Measurements from ENCODE around the gene HOXA1.

HOXA1 gene

GRCh38 chr7:27115221-27116026, 19.6 kb upstream of the HOXA1 start:
- no peaks in the 10 kb centered on the region for H4K20me1 ChIP-seq (ENCODE audit: insufficient read depth, low read length)
- no peaks in the 10 kb centered on the region for H3K79me2 ChIP-seq (ENCODE audit: insufficient read depth, low read length)
- H3K36me3 ChIP-seq (ENCODE audit: insufficient read depth, low read length): no peaks in the 10 kb centered on the region
- no peak overlapping the region for H3K4me3 ChIP-seq (ENCODE audit: low read depth, low read length, poor library complexity, severe bottlenecking)
- H3K9me2 ChIP-seq (ENCODE audit: low read depth, low read length): no peaks in the 10 kb centered on the region
- no peaks in the 10 kb centered on the region for H3K9me3 ChIP-seq (ENCODE audit: low read length)
- no peak overlapping the region for H3K4me2 ChIP-seq (ENCODE audit: low read length)
- H3K9ac ChIP-seq (ENCODE audit: low read length): no peak overlapping the region
- H3K27ac ChIP-seq (ENCODE audit: low read depth, low read length, poor library complexity, severe bottlenecking): no peak overlapping the region
- no peaks in the 10 kb centered on the region for H3K27me3 ChIP-seq (ENCODE audit: insufficient read depth, low read length)
- no peak for TF ChIP-seq CTCF (IDR thresholded peaks at IDR 0.05; ENCODE audit: low read length)
- TF ChIP-seq EZH2 (IDR thresholded peaks at IDR 0.05; ENCODE audit: borderline replicate concordance, low read length): no peak
- H3K4me1 ChIP-seq (ENCODE audit: insufficient read depth, low read length, severe bottlenecking): no peaks in the 10 kb centered on the region
- H3F3A ChIP-seq (ENCODE audit: insufficient read depth, low read length): no peaks in the 10 kb centered on the region
- no peak overlapping the region for H2AFZ ChIP-seq (ENCODE audit: low read length)

- Histone ChIP-seq H3K27ac (ENCODE audit: low read depth, low read length, poor library complexity, severe bottlenecking) (no peak overlapping the region), H2AFZ (ENCODE audit: low read length) (no peak overlapping the region), H3K4me2 (ENCODE audit: low read length) (no peak overlapping the region), H3K4me3 (ENCODE audit: low read depth, low read length, poor library complexity, severe bottlenecking) (no peak overlapping the region), H3K4me1 (ENCODE audit: insufficient read depth, low read length, severe bottlenecking) (no peaks in the 10 kb centered on the region), H3K9me2 (ENCODE audit: low read depth, low read length) (no peaks in the 10 kb centered on the region), H3K9me3 (ENCODE audit: low read length) (no peaks in the 10 kb centered on the region), H3K9ac (ENCODE audit: low read length) (no peak overlapping the region), H3K79me2 (ENCODE audit: insufficient read depth, low read length) (no peaks in the 10 kb centered on the region), H3F3A (ENCODE audit: insufficient read depth, low read length) (no peaks in the 10 kb centered on the region), H4K20me1 (ENCODE audit: insufficient read depth, low read length) (no peaks in the 10 kb centered on the region), H3K36me3 (ENCODE audit: insufficient read depth, low read length) (no peaks in the 10 kb centered on the region), H3K27me3 (ENCODE audit: insufficient read depth, low read length) (no peaks in the 10 kb centered on the region)
- TF ChIP-seq EZH2 (IDR thresholded peaks at IDR 0.05; ENCODE audit: borderline replicate concordance, low read length): no peak
- TF ChIP-seq CTCF (IDR thresholded peaks at IDR 0.05; ENCODE audit: low read length): no peak
These were observed 19.1 kb upstream of the HOXA1 start for GRCh38 chr7:27114881-27115220.

GRCh38 chr7:27113991-27114769, 18.4 kb upstream of the HOXA1 start:
- no peak overlapping the region for H3K4me3 ChIP-seq (ENCODE audit: low read depth, low read length, poor library complexity, severe bottlenecking)

More at GRCh38 chr7:27113991-27114769, 18.4 kb upstream of the HOXA1 start:
- no peaks in the 10 kb centered on the region for H3K9me2 ChIP-seq (ENCODE audit: low read depth, low read length)
- H3K27ac ChIP-seq (ENCODE audit: low read depth, low read length, poor library complexity, severe bottlenecking): no peak overlapping the region
- H3K36me3 ChIP-seq (ENCODE audit: insufficient read depth, low read length): no peaks in the 10 kb centered on the region
- H4K20me1 ChIP-seq (ENCODE audit: insufficient read depth, low read length): no peaks in the 10 kb centered on the region
- no peak overlapping the region for H3K9ac ChIP-seq (ENCODE audit: low read length)
- H3F3A ChIP-seq (ENCODE audit: insufficient read depth, low read length): no peaks in the 10 kb centered on the region
- H3K27me3 ChIP-seq (ENCODE audit: insufficient read depth, low read length): no peaks in the 10 kb centered on the region
- TF ChIP-seq EZH2 (IDR thresholded peaks at IDR 0.05; ENCODE audit: borderline replicate concordance, low read length) (no peak), CTCF (IDR thresholded peaks at IDR 0.05; ENCODE audit: low read length) (no peak)
- H3K9me3 ChIP-seq (ENCODE audit: low read length): no peaks in the 10 kb centered on the region
- no peaks in the 10 kb centered on the region for H3K4me1 ChIP-seq (ENCODE audit: insufficient read depth, low read length, severe bottlenecking)
- H3K79me2 ChIP-seq (ENCODE audit: insufficient read depth, low read length): no peaks in the 10 kb centered on the region
- no peak overlapping the region for H3K4me2 ChIP-seq (ENCODE audit: low read length)
- no peak overlapping the region for H2AFZ ChIP-seq (ENCODE audit: low read length)
